ENCODE data around the gene MAP7.

DNA sequence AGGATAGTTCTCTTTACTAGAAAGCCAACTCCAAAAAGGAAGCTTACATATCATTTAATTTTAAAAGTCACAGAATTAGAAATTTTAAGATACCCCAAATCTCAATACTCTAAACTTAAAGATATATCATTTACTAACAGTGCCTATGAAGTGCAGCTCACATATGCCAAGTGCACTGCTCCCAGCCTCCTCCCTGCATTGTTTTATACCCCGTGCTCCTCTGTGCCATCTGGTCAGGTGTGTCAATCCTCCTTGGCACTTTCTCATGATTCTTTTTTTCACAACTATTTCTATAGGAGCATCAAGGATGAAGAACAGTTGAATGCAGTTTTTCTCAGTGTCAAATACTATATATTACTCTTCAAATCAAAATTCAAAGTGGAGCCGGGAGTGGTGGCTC is 8.8 kb downstream of the MAP7 start:
- TF ChIP-seq, protein P1, sequence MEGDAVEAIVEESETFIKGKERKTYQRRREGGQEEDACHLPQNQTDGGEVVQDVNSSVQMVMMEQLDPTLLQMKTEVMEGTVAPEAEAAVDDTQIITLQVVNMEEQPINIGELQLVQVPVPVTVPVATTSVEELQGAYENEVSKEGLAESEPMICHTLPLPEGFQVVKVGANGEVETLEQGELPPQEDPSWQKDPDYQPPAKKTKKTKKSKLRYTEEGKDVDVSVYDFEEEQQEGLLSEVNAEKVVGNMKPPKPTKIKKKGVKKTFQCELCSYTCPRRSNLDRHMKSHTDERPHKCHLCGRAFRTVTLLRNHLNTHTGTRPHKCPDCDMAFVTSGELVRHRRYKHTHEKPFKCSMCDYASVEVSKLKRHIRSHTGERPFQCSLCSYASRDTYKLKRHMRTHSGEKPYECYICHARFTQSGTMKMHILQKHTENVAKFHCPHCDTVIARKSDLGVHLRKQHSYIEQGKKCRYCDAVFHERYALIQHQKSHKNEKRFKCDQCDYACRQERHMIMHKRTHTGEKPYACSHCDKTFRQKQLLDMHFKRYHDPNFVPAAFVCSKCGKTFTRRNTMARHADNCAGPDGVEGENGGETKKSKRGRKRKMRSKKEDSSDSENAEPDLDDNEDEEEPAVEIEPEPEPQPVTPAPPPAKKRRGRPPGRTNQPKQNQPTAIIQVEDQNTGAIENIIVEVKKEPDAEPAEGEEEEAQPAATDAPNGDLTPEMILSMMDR (IDR thresholded peaks at IDR 0.05), result no peak
- no peak for TF ChIP-seq POLR2A (IDR thresholded peaks at IDR 0.05)

Data from esophagus squamous epithelium (tissue), 4 donors.